ENCODE results near the gene ADAMTS3.

The ADAMTS3 gene

GRCh38 chr4:72444092-72444491 lies 124.9 kb downstream of the ADAMTS3 start (continued):
- TF ChIP-seq ZNF645 (tag by site-specific recombination; IDR thresholded peaks at IDR 0.05) (no peak), REST (tag by site-specific recombination; IDR thresholded peaks at IDR 0.05) (no peak), OSR2 (tag by site-specific recombination; IDR thresholded peaks at IDR 0.05) (peak; percentile 94), ZNF184 (tag by site-specific recombination; IDR thresholded peaks at IDR 0.05) (0 out of 2 replicates have a peak, but pooled peaks have one; percentile 33), ZNF558 (tag by site-specific recombination; IDR thresholded peaks at IDR 0.05) (no peak), ZNF658 (tag by site-specific recombination; IDR thresholded peaks at IDR 0.05) (no peak), ZNF114 (tag by site-specific recombination; IDR thresholded peaks at IDR 0.05) (no peak), KLF10 (tag by site-specific recombination; IDR thresholded peaks at IDR 0.05) (peak; percentile 45; the same call in 1 of the 2 replicates), ZNF664 (tag by site-specific recombination; IDR thresholded peaks at IDR 0.05) (no peak), ZNF174 (tag by site-specific recombination; IDR thresholded peaks at IDR 0.05) (no peak), OVOL3 (tag by site-specific recombination; IDR thresholded peaks at IDR 0.05) (peak; percentile 93), PRDM10 (tag by site-specific recombination; IDR thresholded peaks at IDR 0.05) (no peak), ZNF692 (tag by site-specific recombination; IDR thresholded peaks at IDR 0.05) (no peak), ZNF654 (tag by site-specific recombination; IDR thresholded peaks at IDR 0.05; ENCODE audit: low read depth) (peak; percentile 21), ZIC2 (tag by site-specific recombination; IDR thresholded peaks at IDR 0.05) (no peak)

- ChIA-PET POLR2A (no interaction called here), CTCF (no interaction called here)
- TF ChIP-seq SP7 (tag by site-specific recombination; IDR thresholded peaks at IDR 0.05), result no peak
- no peak for TF ChIP-seq ZNF239 (tag by site-specific recombination; IDR thresholded peaks at IDR 0.05)
- TF ChIP-seq ZFHX2 (tag by site-specific recombination; conservative IDR thresholded peaks at IDR 0.05), result no peak
- Histone ChIP-seq H3K4me3 (ENCODE audit: low read depth, low read length) (no peak overlapping the region), H3K36me3 (ENCODE audit: control insufficient read depth in 2 of 2, insufficient read depth in 1 of 2, low read length in 2 of 2) (no peaks in the 10 kb centered on the region), H3K27ac (ENCODE audit: extremely low read depth, low read depth, low read length) (no peak overlapping the region), H3K4me1 (ENCODE audit: control insufficient read depth, insufficient read depth, low read length) (no peaks in the 10 kb centered on the region), H3K9me3 (ENCODE audit: control insufficient read depth, insufficient read depth, low read depth, low read length) (no peaks in the 10 kb centered on the region)
Observed at GRCh38 chr4:72442715-72443114, 126.3 kb downstream of the ADAMTS3 start.

Measured in HEK293 (cell line).